ENCODE measurements around the gene EXD2. TPM values are rescaled to one million over a fixed set of nuclear protein-coding genes. Genes with fewer than 3 reads are reported as not detected.
"Not testable (repeated sequence)": the region's sequence is repeated elsewhere in the genome, so short reads cannot be mapped to it uniquely, and the experiment has no call there.

Gene EXD2
- total RNA-seq, 2 donors from 2014 or later: 14.6 to 16.7 TPM

DNA sequence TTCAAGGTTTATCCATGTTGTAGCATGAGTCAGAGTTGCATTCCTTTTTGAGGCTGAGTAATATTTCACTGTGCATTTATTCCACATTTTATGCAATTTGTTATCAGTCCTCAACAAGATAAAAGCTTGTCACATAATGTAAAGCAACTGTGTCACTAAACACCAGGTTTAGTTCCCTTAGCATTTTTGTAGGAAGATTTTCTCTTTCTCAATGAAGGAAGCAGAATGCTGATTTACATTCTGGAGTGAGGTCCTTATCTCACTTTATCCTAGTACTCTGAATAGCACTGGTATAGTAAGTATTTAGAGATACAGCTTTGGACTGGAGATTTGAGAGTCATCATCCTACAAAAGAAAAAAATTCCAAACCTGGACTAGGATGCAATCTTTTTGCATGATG lies 9.8 kb upstream of the EXD2 start:
- Histone ChIP-seq H3K36me3 (no peaks in the 10 kb centered on the region), H3K4me1 (no peaks in the 10 kb centered on the region), H3K27me3 (no peaks in the 10 kb centered on the region), H3K4me3 (no peak overlapping the region), H3K27ac (no peak overlapping the region), H3K9me3 (no peaks in the 10 kb centered on the region)
- no peak for DNase-seq (ENCODE audit: low spot score)
- no peak for TF ChIP-seq CTCF (IDR thresholded peaks at IDR 0.05)

DNA sequence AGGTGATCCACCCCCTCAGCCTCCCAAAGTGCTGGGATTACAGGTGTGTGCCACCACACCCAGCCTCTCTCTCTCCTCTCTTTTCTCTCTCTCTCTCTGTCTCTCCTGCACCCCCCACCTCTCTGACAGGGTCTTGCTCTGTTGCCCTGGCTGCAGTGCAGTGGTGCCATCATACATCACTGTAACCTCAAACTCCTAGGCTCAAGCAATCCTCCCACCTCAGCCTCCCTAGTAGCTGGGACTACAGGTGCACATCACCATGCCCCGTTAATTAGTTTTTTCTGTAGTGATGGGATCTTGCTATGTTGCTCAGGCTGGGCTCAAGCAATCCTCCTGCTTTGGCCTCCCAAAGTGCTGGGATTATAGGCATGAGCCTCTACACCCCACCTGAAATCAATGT lies 8.7 kb upstream of the EXD2 start:
- not testable (repeated sequence) for H3K9me3 ChIP-seq; H3K27ac ChIP-seq; H3K4me3 ChIP-seq; H3K36me3 ChIP-seq; H3K4me1 ChIP-seq; DNase-seq (ENCODE audit: low spot score); H3K27me3 ChIP-seq

DNA sequence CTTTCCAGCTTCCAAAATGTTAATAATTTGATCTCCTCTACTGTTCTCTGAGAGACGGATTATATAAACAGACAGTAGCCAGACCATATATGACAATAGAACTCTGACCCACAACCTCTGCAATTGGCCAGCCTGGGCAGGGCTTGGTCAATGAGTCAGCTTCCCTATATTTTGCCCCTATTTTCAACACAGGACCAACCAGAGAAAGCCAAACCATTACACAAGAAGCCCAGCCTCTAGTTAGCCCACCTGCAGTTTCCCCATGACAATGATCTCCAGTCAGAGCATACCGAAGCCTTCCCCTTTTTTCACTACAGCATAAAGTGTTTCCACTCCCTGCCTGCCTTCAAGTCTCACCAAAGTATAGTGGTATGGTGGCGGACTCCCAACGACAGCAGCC lies 7.6 kb upstream of the EXD2 start:
- no peak for DNase-seq (ENCODE audit: low spot score)
- H3K9me3 ChIP-seq: no peaks in the 10 kb centered on the region
- no peak overlapping the region for H3K27ac ChIP-seq
- H3K36me3 ChIP-seq: no peaks in the 10 kb centered on the region
- TF ChIP-seq CTCF (IDR thresholded peaks at IDR 0.05): no peak
- H3K27me3 ChIP-seq: no peaks in the 10 kb centered on the region
- no peak overlapping the region for H3K4me3 ChIP-seq
- H3K4me1 ChIP-seq: no peaks in the 10 kb centered on the region

GRCh38 chr14:69190191-69190590 lies 1.1 kb upstream of the EXD2 start:
- Histone ChIP-seq H3K4me3 (no peak overlapping the region), H3K9me3 (no peaks in the 10 kb centered on the region), H3K27ac (no peak overlapping the region), H3K36me3 (no peaks in the 10 kb centered on the region), H3K27me3 (no peaks in the 10 kb centered on the region), H3K4me1 (peaks cover 0 to 4% of the 10 kb centered on the region in 2 donors)
- no peak for TF ChIP-seq CTCF (IDR thresholded peaks at IDR 0.05)
- DNase-seq (ENCODE audit: low spot score): no peak

DNA sequence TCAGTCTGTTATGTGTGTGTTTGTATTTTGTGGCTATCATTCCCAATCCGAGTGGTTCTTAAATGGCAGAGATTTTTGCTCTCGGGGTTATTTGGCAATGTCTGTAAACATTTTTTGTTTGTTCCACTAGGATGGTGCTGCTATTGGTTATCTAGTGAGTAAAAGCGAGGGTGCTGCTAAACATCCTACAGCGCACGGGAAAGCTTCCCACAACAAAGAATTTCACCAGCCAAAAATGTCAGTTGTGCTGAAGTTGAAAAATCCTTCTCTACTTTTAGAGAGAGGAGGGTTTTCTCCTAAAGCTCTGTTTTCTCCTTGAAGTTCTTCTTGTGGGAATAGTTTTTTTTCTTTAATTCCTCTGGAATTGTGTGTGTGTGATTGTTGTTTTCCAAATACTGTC lies 2.4 kb downstream of the EXD2 start:
- Histone ChIP-seq H3K27me3 (no peaks in the 10 kb centered on the region), H3K27ac (no peak overlapping the region), H3K4me3 (no peak overlapping the region), H3K4me1 (peaks cover 0 to 4% of the 10 kb centered on the region in 2 donors), H3K9me3 (no peaks in the 10 kb centered on the region), H3K36me3 (no peaks in the 10 kb centered on the region)
- TF ChIP-seq CTCF (IDR thresholded peaks at IDR 0.05): no peak
- no peak for DNase-seq (ENCODE audit: low spot score)

DNA sequence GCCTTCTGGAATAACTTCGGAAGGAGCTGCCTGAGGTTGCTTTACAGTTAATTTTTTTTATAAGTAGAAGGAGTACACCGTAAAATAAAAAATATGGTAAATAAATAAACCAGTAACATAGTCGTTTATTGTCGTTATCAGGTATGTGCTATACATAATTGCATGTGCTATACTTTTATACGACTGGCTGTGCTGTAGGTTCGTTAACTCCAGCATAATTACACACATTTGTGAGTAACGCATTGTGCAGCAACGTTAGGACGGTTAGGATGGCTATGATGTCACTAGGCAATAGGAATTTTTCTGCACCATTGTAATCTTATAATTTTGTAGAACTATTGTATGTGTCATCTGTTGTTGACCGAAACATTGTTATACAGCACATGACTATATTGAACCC lies 8.5 kb downstream of the EXD2 start:
- Histone ChIP-seq H3K27me3 (no peaks in the 10 kb centered on the region), H3K9me3 (no peaks in the 10 kb centered on the region), H3K27ac (no peak overlapping the region), H3K4me3 (no peak overlapping the region), H3K4me1 (no peaks in the 10 kb centered on the region), H3K36me3 (no peaks in the 10 kb centered on the region)
- DNase-seq (ENCODE audit: low spot score): no peak
- no peak for TF ChIP-seq CTCF (IDR thresholded peaks at IDR 0.05)
